H9 (cell line): ENCODE results near the gene ENOX1. TPM values are rescaled to one million over a fixed set of nuclear protein-coding genes. Genes with fewer than 3 reads are reported as not detected.

ENCODE experiments used
- DNase-seq: peaks from one replicate; pipeline ENCODE4 v3.0.0-alpha.2; 2017
- H2AFZ ChIP-seq: one replicate; pipeline ENCODE4 v1.6.1; 2013; ENCODE audit warnings: mild to moderate bottlenecking, low read length, control low read depth, moderate library complexity
- H2AK5ac ChIP-seq: 2 replicates; pipeline ENCODE4 v1.6.1; 2013; ENCODE audit warnings: low read length, control low read depth, mixed read lengths; ENCODE audit not compliant: insufficient read length
- H2BK120ac ChIP-seq: one replicate; pipeline ENCODE4 v1.6.1; 2013; ENCODE audit warnings: low read depth, mild to moderate bottlenecking, low read length, control low read depth, inconsistent platforms; ENCODE audit not compliant: poor library complexity, severe bottlenecking
- H2BK12ac ChIP-seq: 2 replicates; pipeline ENCODE4 v1.6.1; 2013; ENCODE audit warnings: low read length, control low read depth, mixed read lengths, low read depth; ENCODE audit not compliant: insufficient read length
- H2BK15ac ChIP-seq: 2 replicates; pipeline ENCODE4 v1.6.1; 2013; ENCODE audit warnings: low read depth, low read length, control low read depth
- H2BK20ac ChIP-seq: one replicate; pipeline ENCODE4 v1.6.1; 2013; ENCODE audit warnings: low read depth, mild to moderate bottlenecking, low read length, control low read depth, inconsistent platforms; ENCODE audit not compliant: poor library complexity, severe bottlenecking
- H2BK5ac ChIP-seq: 2 replicates; pipeline ENCODE4 v1.6.1; 2013; ENCODE audit warnings: low read length, control low read depth, mixed read lengths; ENCODE audit not compliant: insufficient read length
- H3K14ac ChIP-seq: 2 replicates; pipeline ENCODE4 v1.6.1; 2013; ENCODE audit warnings: low read length, control low read depth; ENCODE audit not compliant: insufficient read depth
- H3K18ac ChIP-seq: 2 replicates; pipeline ENCODE4 v1.6.1; 2013; ENCODE audit warnings: low read depth, mild to moderate bottlenecking, mixed read lengths, low read length, control low read depth; ENCODE audit not compliant: insufficient read length
- H3K23ac ChIP-seq: 2 replicates; pipeline ENCODE4 v1.6.1; 2013; ENCODE audit warnings: low read length, control low read depth, mixed read lengths, low read depth; ENCODE audit not compliant: insufficient read length
- H3K23me2 ChIP-seq: 2 replicates; pipeline ENCODE4 v1.6.1; 2013; ENCODE audit warnings: low read depth, mild to moderate bottlenecking, mixed read lengths, low read length, control low read depth; ENCODE audit not compliant: insufficient read length, poor library complexity, severe bottlenecking
- H3K27ac ChIP-seq: 2 replicates; pipeline ENCODE4 v1.5.1; 2013; ENCODE audit warnings: low read length, control low read depth, mixed read lengths, low read depth; ENCODE audit not compliant: insufficient read length
- H3K27me3 ChIP-seq: 2 replicates; pipeline ENCODE4 v1.6.1; 2013; ENCODE audit warnings: low read length, control low read depth, inconsistent platforms; ENCODE audit not compliant: insufficient read depth
- H3K4ac ChIP-seq: 2 replicates; pipeline ENCODE4 v1.6.1; 2013; ENCODE audit warnings: low read depth, mild to moderate bottlenecking, control low read depth, inconsistent platforms, low read length, moderate library complexity
- H3K4me1 ChIP-seq: 2 replicates; pipeline ENCODE4 v1.6.1; 2013; ENCODE audit warnings: low read length, control low read depth, inconsistent platforms; ENCODE audit not compliant: insufficient read depth
- H3K4me2 ChIP-seq: 2 replicates; pipeline ENCODE4 v1.6.1; 2013; ENCODE audit warnings: low read length, control low read depth, mixed read lengths; ENCODE audit not compliant: insufficient read length, insufficient read depth
- H3K56ac ChIP-seq: 2 replicates; pipeline ENCODE4 v1.6.1; 2013; ENCODE audit warnings: low read depth, mild to moderate bottlenecking, mixed read lengths, low read length, control low read depth; ENCODE audit not compliant: insufficient read length
- H3K79me1 ChIP-seq: 2 replicates; pipeline ENCODE4 v1.6.1; 2013; ENCODE audit warnings: low read depth, mild to moderate bottlenecking, moderate library complexity, low read length, control low read depth, inconsistent platforms; ENCODE audit not compliant: insufficient read depth, poor library complexity, severe bottlenecking
- H3K79me2 ChIP-seq: 2 replicates; pipeline ENCODE4 v1.6.1; 2013; ENCODE audit warnings: low read length, control low read depth, inconsistent platforms; ENCODE audit not compliant: insufficient read depth
- H3K9ac ChIP-seq: 2 replicates; pipeline ENCODE4 v1.6.1; 2013; ENCODE audit warnings: low read length, control low read depth, mixed read lengths; ENCODE audit not compliant: insufficient read length; ENCODE audit errors: extremely low read depth
- H3K9me3 ChIP-seq: one replicate; pipeline ENCODE4 v1.6.1; 2013; ENCODE audit warnings: low read depth, low read length, inconsistent platforms; ENCODE audit not compliant: control insufficient read depth
- H3T11ph ChIP-seq: one replicate; pipeline ENCODE4 v1.6.1; 2013; ENCODE audit warnings: mild to moderate bottlenecking, low read length, control low read depth, inconsistent platforms
- H4K20me1 ChIP-seq: one replicate; pipeline ENCODE4 v1.6.1; 2013; ENCODE audit not compliant: control insufficient read depth, insufficient read length, insufficient read depth
- H4K5ac ChIP-seq: 2 replicates; pipeline ENCODE4 v1.6.1; 2013; ENCODE audit warnings: low read depth, mild to moderate bottlenecking, mixed read lengths, low read length, control low read depth; ENCODE audit not compliant: insufficient read length
- H4K8ac ChIP-seq: replicated peaks from 2 replicates; pipeline ENCODE4 v1.6.1; 2013; ENCODE audit warnings: low read length, control low read depth, mixed read lengths, low read depth; ENCODE audit not compliant: insufficient read length
- H4K91ac ChIP-seq: 2 replicates; pipeline ENCODE4 v1.6.1; 2013; ENCODE audit warnings: low read depth, mild to moderate bottlenecking, moderate library complexity, mixed read lengths, low read length, control low read depth; ENCODE audit not compliant: insufficient read length
- H3K27ac Mint-ChIP-seq, 3 experiments: 2 replicates in 2 of 3; 3 replicates in 1 of 3; pipeline ENCODE4 v1.8.0; 2020 to 2021; ENCODE audit warnings: mixed read lengths in 3 of 3, mild to moderate bottlenecking in 1 of 3, moderate library complexity in 1 of 3
- H3K27me3 Mint-ChIP-seq: 2 replicates; pipeline ENCODE4 v1.8.0; 2021; ENCODE audit warnings: low read depth, mild to moderate bottlenecking, moderate library complexity, mixed read lengths
- H3K36me3 Mint-ChIP-seq, 3 experiments: 2 replicates in 2 of 3; 3 replicates in 1 of 3; pipeline ENCODE4 v1.8.0; 2020 to 2021; ENCODE audit warnings: low read depth in 3 of 3, mixed read lengths in 3 of 3; ENCODE audit not compliant: insufficient read depth in 1 of 3
- H3K4me1 Mint-ChIP-seq, 2 experiments: 2 replicates each; pipeline ENCODE4 v1.8.0; 2020; ENCODE audit warnings: mixed read lengths in 2 of 2
- H3K4me3 Mint-ChIP-seq, 2 experiments: 2 replicates in 1 of 2; 3 replicates in 1 of 2; pipeline ENCODE4 v1.8.0; 2020 to 2021; ENCODE audit warnings: mild to moderate bottlenecking in 2 of 2, mixed read lengths in 2 of 2, moderate library complexity in 1 of 2
- H3K9me3 Mint-ChIP-seq, 2 experiments: 2 replicates in 1 of 2; 3 replicates in 1 of 2; pipeline ENCODE4 v1.8.0; 2020; ENCODE audit warnings: mild to moderate bottlenecking in 2 of 2, mixed read lengths in 2 of 2, moderate library complexity in 1 of 2
- WGBS: extraction: QIAGEN DNeasy Blood & Tissue Kit; methylation state at CpG from one replicate; pipeline ENCODE4 v1.1.7; 2013; ENCODE audit warnings: missing lambda C conversion rate, low lambda C conversion rate, mixed read lengths; ENCODE audit not compliant: insufficient read length; ENCODE audit errors: extremely low coverage; 5-methylcytosine and 5-hydroxymethylcytosine counted together
- total RNA-seq: library from RNA; stranded (reverse); gene quantifications from 2 replicates; pipeline ENCODE4 v1.2.1, GENCODE V29; 2021
- TF ChIP-seq, protein P1 (sequence below): fragments of 200-600 bp; sonication (generic); conservative IDR thresholded peaks from 3 replicates; pipeline ENCODE4 v1.8.0; 2021; ENCODE audit warnings: antibody characterized with exemption, mild to moderate bottlenecking

Gene ENOX1
- total RNA-seq, 1 experiment from 2014 or later = 0.24 TPM

DNA sequence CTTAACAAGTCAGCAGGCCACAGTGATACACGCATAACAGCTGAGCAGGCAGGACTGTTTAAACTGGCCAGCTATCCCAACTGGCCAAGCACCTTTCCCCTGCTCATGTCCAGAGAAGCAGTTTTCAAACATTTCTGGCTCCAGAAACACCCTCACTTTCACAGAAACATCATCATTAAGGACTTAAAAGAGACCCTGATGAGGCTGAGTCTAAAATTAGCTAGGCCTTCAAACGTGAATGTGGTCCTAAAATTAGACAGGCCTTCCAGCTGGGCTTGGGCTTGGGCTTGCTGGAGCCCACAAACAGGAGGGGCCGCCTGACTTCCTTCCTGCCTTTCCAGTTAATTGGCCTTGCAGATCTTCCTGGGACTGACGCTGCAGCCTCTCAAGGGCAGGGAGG lies 429.2 kb downstream of the ENOX1 start:
- Histone ChIP-seq H3K27me3 (no peaks in the 10 kb centered on the region), H3K14ac (peak overlapping the region; percentile 65; the same call in 1 of the 2 replicates), H3K56ac (no peak overlapping the region), H2BK20ac (no peak overlapping the region), H3K4me2 (no peak overlapping the region), H3K23me2 (no peaks in the 10 kb centered on the region), H3K79me1 (no peaks in the 10 kb centered on the region), H3K4me1 (peaks cover 17% of the 10 kb centered on the region), H2AFZ (no peak overlapping the region), H4K5ac (no peak overlapping the region), H2BK12ac (peak overlapping the region; percentile 68), H3T11ph (no peak overlapping the region), H3K9ac (no peak overlapping the region), H2BK120ac (no peak overlapping the region), H2BK15ac (no peak overlapping the region), H3K23ac (no peak overlapping the region), H3K27ac (no peak overlapping the region), H4K8ac (no peak overlapping the region), H4K20me1 (no peaks in the 10 kb centered on the region), H3K4ac (no peak overlapping the region), H4K91ac (no peak overlapping the region), H3K9me3 (no peaks in the 10 kb centered on the region), H3K79me2 (no peaks in the 10 kb centered on the region), H2AK5ac (no peak overlapping the region), H3K18ac (no peak overlapping the region), H2BK5ac (no peak overlapping the region)
- TF ChIP-seq, protein P1, sequence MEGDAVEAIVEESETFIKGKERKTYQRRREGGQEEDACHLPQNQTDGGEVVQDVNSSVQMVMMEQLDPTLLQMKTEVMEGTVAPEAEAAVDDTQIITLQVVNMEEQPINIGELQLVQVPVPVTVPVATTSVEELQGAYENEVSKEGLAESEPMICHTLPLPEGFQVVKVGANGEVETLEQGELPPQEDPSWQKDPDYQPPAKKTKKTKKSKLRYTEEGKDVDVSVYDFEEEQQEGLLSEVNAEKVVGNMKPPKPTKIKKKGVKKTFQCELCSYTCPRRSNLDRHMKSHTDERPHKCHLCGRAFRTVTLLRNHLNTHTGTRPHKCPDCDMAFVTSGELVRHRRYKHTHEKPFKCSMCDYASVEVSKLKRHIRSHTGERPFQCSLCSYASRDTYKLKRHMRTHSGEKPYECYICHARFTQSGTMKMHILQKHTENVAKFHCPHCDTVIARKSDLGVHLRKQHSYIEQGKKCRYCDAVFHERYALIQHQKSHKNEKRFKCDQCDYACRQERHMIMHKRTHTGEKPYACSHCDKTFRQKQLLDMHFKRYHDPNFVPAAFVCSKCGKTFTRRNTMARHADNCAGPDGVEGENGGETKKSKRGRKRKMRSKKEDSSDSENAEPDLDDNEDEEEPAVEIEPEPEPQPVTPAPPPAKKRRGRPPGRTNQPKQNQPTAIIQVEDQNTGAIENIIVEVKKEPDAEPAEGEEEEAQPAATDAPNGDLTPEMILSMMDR = no peak
- WGBS = no CpG with 5 or more reads among the region's 4 CpGs
- Mint-ChIP-seq H3K4me1 (peaks cover 52 to 60% of the 10 kb centered on the region in 2 experiments), H3K4me3 (no peak overlapping the region), H3K36me3 (no peaks in the 10 kb centered on the region; a peak in 1 of 7 replicates), H3K27ac (no peak overlapping the region), H3K27me3 (no peaks in the 10 kb centered on the region; the same call in 1 of the 2 replicates), H3K9me3 (no peaks in the 10 kb centered on the region)
- DNase-seq = no peak
